Glutamatergic neuron (in vitro differentiated cells): ENCODE results near the gene PDE6C. TPM values are rescaled to one million over a fixed set of nuclear protein-coding genes. Genes with fewer than 3 reads are reported as not detected.
A peak's percentile ranks its signal among the peaks of the same experiment; 100 is the strongest.

ENCODE experiments used
- DNase-seq: peaks from one replicate; pipeline ENCODE4 v3.0.0; 2022
- H3K27ac Mint-ChIP-seq: one replicate; pipeline ENCODE4 v1.8.0; 2020; ENCODE audit warnings: mild to moderate bottlenecking, mixed read lengths, inconsistent platforms; ENCODE audit not compliant: unreplicated experiment
- H3K27me3 Mint-ChIP-seq: one replicate; pipeline ENCODE4 v1.8.0; 2020; ENCODE audit warnings: mild to moderate bottlenecking, moderate library complexity, mixed read lengths, inconsistent platforms; ENCODE audit not compliant: unreplicated experiment
- H3K36me3 Mint-ChIP-seq: one replicate; pipeline ENCODE4 v1.8.0; 2020; ENCODE audit warnings: mild to moderate bottlenecking, mixed read lengths, inconsistent platforms; ENCODE audit not compliant: unreplicated experiment
- H3K4me1 Mint-ChIP-seq: one replicate; pipeline ENCODE4 v1.8.0; 2020; ENCODE audit warnings: mild to moderate bottlenecking, low read depth, mixed read lengths, inconsistent platforms; ENCODE audit not compliant: unreplicated experiment
- H3K4me3 Mint-ChIP-seq: one replicate; pipeline ENCODE4 v1.8.0; 2020; ENCODE audit warnings: mild to moderate bottlenecking, mixed read lengths, inconsistent platforms; ENCODE audit not compliant: unreplicated experiment
- H3K9me3 Mint-ChIP-seq: one replicate; pipeline ENCODE4 v1.8.0; 2020; ENCODE audit warnings: mild to moderate bottlenecking, moderate library complexity, mixed read lengths, inconsistent platforms; ENCODE audit not compliant: unreplicated experiment
- CTCF ChIP-seq: fragments of 200-600 bp; sonication (generic); IDR thresholded peaks from one replicate; pipeline ENCODE4 v1.5.0; 2021; ENCODE audit not compliant: partially characterized antibody, unreplicated experiment
- total RNA-seq: library from RNA; stranded (reverse); fragmentation: NEBNext Ultra II Directional; extraction: Animal tissue kit (Norgen Biotek cat#: 25700); gene quantifications from one replicate; pipeline ENCODE4 v1.2.1, GENCODE V29; 2021; ENCODE audit not compliant: unreplicated experiment

The PDE6C gene
- total RNA-seq, 1 donor from 2014 or later = not detected

DNA sequence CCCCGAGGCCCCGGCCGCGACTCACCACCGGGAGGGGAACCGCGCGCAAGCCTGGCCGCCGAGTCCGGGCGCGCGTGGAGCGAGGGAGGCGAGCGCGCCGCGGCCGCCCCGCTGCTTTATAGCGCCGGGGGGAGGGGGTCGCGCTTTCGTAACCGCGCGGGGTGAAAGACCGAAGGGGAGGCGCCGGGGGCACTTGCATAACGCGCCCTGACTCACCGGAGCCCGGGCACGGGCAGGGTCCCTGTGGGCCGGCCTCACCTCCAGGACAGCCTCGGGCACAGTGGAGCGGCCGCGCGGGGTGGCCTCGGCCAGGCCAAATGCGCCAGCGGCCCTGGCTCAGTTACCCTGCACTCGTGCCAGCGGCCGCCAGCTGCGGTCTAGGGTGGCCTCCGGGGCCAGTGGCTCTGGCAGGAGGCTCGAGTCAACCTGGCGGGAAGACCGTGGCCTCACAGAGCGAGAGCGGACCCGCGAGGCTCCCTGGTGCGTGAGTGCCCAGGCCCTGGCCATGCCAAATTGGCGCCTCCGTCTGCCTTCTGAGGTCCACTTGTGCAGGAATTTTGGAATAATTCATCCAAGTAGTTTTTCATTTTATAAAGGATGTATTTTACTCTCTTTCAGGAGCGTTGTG, 11.1 kb upstream of the PDE6C start, which contains the start of gene RBP4:
TSS of gene RBP4 (minus strand) at position 90 of the 628 bp plus-strand sequence. CDS start 207 bp downstream, outside the sequence.
- peaks cover 6% of the 10 kb centered on the region for H3K4me1 Mint-ChIP-seq
- peak; percentile 37 for DNase-seq
- TF ChIP-seq CTCF = no peak
- no peak within 1 kb of the TSS for H3K27ac Mint-ChIP-seq
- H3K36me3 Mint-ChIP-seq = peaks cover 4% of the 10 kb centered on the region
- peaks cover 8% of the 10 kb centered on the region for H3K27me3 Mint-ChIP-seq
- H3K4me3 Mint-ChIP-seq = peak within 1 kb of the TSS; percentile 79
- H3K9me3 Mint-ChIP-seq = peaks cover 4% of the 10 kb centered on the region

DNA sequence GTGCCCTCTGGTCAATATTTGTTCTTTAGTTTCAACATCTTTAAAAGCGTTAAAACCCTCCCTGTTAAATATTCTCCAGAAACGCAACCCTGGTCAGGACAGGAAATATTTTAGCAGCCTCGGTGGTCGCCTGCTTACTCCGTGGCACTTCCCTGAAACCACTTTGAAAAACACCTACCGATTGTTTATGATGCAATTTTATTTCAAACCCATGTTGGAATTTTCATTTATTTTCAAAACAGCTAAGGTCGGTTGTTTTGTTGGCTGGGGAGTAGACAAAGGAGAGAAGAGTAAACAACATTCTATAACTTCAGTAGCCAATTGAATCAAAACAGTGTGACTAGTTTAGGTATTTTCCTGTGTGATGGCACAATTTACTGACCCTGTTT, 10.6 kb upstream of the PDE6C start:
- TF ChIP-seq CTCF = no peak
- no peak for DNase-seq
- H3K9me3 Mint-ChIP-seq = peaks cover 4% of the 10 kb centered on the region

GRCh38 chr10:93603023-93603422, 9.3 kb upstream of the PDE6C start:
- Mint-ChIP-seq H3K4me1 (peaks cover 6% of the 10 kb centered on the region), H3K36me3 (peaks cover 4% of the 10 kb centered on the region)

More for the DNA sequence above, 10.6 kb upstream of the PDE6C start:
- peaks cover 8% of the 10 kb centered on the region for H3K27me3 Mint-ChIP-seq
- no peak overlapping the region for H3K27ac Mint-ChIP-seq
- H3K4me1 Mint-ChIP-seq = peaks cover 6% of the 10 kb centered on the region
- H3K36me3 Mint-ChIP-seq = peaks cover 4% of the 10 kb centered on the region
- H3K4me3 Mint-ChIP-seq = peak overlapping the region; percentile 79

DNA sequence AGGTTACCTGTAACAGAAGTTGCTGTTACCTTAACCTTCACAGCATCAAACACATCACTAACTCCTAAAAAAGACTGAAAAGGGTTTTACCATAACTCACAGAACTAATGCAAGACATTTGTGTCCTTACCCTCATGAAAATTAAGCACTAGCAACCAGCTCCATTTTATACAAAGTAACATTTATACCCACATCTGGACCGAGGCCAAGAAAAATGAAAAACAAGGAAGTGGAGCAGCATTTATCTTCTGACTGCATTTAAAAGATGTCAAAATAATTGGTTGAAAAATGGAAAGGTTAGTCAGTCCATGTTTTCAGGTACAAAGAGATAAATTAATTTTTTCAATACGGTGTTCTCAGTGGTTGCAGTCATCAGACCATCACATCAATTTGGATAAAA, 8.2 kb upstream of the PDE6C start:
- H3K9me3 Mint-ChIP-seq = peaks cover 6% of the 10 kb centered on the region
- H3K36me3 Mint-ChIP-seq = peaks cover 4% of the 10 kb centered on the region
- peaks cover 8% of the 10 kb centered on the region for H3K27me3 Mint-ChIP-seq
- no peak for TF ChIP-seq CTCF
- H3K27ac Mint-ChIP-seq = no peak overlapping the region
- no peak overlapping the region for H3K4me3 Mint-ChIP-seq
- H3K4me1 Mint-ChIP-seq = peaks cover 6% of the 10 kb centered on the region
- no peak for DNase-seq

More at GRCh38 chr10:93603023-93603422, 9.3 kb upstream of the PDE6C start:
- TF ChIP-seq CTCF = no peak
- no peak for DNase-seq
- Mint-ChIP-seq H3K27ac (no peak overlapping the region), H3K4me3 (no peak overlapping the region), H3K9me3 (peaks cover 6% of the 10 kb centered on the region), H3K27me3 (peaks cover 8% of the 10 kb centered on the region)

GRCh38 chr10:93608421-93608820, 3.9 kb upstream of the PDE6C start:
- H3K4me3 Mint-ChIP-seq = no peak overlapping the region
- no peak for DNase-seq
- no peak for TF ChIP-seq CTCF
- peaks cover 3% of the 10 kb centered on the region for H3K9me3 Mint-ChIP-seq
- H3K27me3 Mint-ChIP-seq = peaks cover 4% of the 10 kb centered on the region
- no peak overlapping the region for H3K27ac Mint-ChIP-seq
- peaks cover 3% of the 10 kb centered on the region for H3K4me1 Mint-ChIP-seq
- peaks cover 4% of the 10 kb centered on the region for H3K36me3 Mint-ChIP-seq
